Measurements from ENCODE around the gene GPC6.

GRCh38 chr13:93746589-93746988 is 520.0 kb downstream of the GPC6 start:
- no peak for TF ChIP-seq POLR2A (IDR thresholded peaks at IDR 0.05)
- no peak for TF ChIP-seq CTCF (IDR thresholded peaks at IDR 0.05)

Data from uterus (tissue), 2 donors.